ENCODE data around the gene SKI. TPM values are rescaled to one million over a fixed set of nuclear protein-coding genes. Genes with fewer than 3 reads are reported as not detected.
A peak's percentile ranks its signal among the peaks of the same experiment; 100 is the strongest.

The SKI gene
- total RNA-seq, 4 donors from 2014 or later = 35.3 to 54.0 (median 47.3) TPM

DNA sequence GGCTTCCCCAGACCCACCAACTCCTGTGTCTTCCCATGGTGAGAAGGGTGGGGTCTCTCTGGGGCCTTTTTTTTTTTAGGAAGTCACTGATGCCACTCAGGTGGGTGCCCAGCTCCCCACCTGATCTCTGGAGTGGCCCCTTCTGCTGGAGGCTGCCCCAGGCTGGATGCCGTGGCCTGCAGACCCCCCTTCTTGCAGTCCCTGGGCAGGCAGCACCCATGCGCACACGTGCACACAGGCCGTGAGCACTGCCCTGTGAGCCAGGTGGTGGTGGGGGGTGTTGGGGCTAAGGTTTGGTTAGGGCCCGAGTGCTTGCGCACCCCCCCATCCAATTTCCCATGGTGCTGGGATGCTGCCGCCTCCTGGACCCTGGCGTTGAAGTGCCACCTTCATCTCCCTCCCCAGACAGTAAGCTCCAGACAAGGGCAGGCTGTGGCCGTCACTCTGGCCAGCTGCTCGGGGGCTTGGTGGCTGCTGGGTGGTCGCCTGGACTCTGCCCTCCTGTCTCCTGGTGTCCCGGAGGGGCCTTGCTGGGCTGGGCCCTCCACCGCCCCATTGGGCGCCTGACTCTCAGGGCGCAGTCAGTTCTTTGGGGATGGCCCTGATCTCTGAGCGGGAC lies 50.6 kb downstream of the SKI start:
- DNase-seq (ENCODE audit: low spot score) (no peak), ATAC-seq (ENCODE audit: low FRiP score) (no peak)
- TF ChIP-seq, protein P1, sequence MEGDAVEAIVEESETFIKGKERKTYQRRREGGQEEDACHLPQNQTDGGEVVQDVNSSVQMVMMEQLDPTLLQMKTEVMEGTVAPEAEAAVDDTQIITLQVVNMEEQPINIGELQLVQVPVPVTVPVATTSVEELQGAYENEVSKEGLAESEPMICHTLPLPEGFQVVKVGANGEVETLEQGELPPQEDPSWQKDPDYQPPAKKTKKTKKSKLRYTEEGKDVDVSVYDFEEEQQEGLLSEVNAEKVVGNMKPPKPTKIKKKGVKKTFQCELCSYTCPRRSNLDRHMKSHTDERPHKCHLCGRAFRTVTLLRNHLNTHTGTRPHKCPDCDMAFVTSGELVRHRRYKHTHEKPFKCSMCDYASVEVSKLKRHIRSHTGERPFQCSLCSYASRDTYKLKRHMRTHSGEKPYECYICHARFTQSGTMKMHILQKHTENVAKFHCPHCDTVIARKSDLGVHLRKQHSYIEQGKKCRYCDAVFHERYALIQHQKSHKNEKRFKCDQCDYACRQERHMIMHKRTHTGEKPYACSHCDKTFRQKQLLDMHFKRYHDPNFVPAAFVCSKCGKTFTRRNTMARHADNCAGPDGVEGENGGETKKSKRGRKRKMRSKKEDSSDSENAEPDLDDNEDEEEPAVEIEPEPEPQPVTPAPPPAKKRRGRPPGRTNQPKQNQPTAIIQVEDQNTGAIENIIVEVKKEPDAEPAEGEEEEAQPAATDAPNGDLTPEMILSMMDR (IDR thresholded peaks at IDR 0.05) = no peak

DNA sequence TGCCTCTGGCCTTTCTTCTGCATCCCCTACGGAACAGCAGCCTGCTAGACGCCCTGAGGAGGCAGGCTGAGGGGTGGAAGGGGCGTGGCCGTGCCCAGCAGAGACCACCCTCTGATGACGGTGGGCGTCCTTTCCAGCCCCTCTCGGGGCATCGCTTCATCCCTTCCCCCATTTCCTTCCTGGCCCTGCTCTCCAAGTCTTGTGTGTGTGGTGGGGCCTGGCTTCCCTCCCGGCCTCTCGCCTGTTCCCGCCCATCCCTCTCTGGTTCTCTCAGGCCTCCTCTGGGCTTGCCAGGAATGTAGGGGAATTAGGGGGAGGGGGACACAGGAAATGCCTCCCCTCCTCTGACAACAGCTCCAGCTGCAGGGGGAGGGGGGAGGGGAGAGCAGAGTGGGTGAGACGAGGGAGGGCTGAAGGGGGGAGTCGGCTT lies 51.1 kb downstream of the SKI start:
- no peak for DNase-seq (ENCODE audit: low spot score)
- TF ChIP-seq, protein P1 (IDR thresholded peaks at IDR 0.05) = no peak
- ATAC-seq (ENCODE audit: low FRiP score) = no peak

DNA sequence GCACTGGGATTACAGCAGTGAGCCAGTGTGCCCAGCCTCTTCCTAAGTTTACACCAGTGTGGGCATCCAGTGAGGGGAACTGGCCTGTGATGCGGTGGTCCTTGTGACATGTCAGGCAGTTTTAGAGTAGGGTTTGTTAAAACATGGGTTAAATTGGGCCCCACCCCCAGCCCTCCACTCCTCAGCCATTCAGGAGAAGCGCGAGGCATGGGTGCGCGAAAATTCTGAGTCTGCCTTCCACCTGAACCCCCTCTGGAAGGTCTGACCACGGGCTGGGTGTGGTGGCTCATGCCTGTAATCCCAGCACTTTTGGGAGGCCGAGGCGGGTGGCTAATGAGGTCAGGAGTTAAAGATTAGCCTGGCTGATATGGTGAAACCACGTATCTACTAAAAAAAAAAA lies 51.7 kb downstream of the SKI start:
- TF ChIP-seq, protein P1 (IDR thresholded peaks at IDR 0.05) = no peak
- ATAC-seq (ENCODE audit: low FRiP score) = no peak
- no peak for DNase-seq (ENCODE audit: low spot score)

DNA sequence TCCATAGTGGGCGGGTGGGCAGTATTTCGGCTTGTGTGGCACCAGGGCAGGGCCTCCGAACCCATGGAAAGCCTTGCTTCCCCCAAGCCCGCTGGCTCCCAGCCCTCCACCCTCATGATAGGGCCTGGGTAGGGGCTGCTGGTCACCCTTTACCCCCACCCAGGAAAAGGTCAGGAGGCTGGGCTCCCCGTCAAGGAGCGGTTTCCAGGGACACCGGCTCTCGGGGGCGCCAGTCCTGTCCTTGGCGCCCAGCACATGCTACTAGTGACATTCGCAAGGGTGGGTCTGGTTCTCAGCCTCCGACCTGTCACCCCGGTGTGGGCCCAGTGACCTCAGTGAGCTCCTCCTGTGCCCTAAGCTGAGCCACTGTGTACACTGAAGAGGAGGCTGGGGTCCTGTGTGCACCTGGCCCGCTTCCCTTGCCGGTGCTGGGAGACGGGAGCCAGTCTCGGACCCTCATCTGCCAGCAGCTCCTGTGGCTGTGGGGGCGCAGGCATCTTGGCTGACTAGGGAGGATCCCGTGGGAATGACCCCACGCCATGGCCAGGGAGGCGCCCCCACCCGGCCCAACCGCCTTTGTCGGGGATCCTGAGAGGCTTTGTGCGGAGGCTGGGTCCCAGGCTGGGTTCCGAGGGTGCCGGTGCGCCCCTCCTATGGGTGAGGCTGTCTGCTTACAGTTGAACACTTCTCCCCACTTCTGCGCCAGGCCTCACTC lies 54.6 kb downstream of the SKI start:
- no peak for DNase-seq (ENCODE audit: low spot score)
- TF ChIP-seq, protein P1 (IDR thresholded peaks at IDR 0.05) = no peak
- no peak for ATAC-seq (ENCODE audit: low FRiP score)

DNA sequence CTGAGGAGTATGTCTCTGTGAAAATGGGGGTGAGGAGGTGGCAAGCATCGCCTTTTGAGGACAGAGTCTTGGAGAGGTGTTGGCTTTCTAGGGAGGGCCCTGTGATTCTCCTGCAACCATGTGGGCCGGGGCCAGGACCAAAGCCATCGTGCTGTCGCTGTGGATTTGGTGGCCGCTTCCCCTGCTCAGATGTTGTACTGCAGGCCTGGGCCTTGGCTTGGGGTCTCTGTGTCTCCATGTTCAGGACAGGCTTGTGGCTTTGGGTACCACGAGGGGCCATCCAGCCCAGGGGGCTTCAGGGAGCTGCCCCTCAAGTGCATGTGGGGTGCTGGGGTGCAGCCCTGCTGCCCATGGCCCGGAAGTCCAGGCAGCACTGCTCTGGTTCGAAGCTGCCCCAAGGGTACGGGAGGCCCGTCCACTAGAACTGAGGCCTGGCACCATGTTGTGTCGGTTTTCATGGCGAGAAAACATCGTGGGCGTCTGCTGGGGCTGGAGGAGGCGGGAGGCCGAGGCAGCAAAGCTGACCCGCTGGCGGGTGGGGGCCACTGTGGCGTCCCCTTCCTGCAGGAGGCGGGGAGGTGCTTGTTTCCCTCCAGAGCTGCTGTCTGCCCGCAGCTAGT lies 55.4 kb downstream of the SKI start:
- DNase-seq (ENCODE audit: low spot score) (no peak), ATAC-seq (ENCODE audit: low FRiP score) (no peak)
- TF ChIP-seq, protein P1 (IDR thresholded peaks at IDR 0.05) = no peak

DNA sequence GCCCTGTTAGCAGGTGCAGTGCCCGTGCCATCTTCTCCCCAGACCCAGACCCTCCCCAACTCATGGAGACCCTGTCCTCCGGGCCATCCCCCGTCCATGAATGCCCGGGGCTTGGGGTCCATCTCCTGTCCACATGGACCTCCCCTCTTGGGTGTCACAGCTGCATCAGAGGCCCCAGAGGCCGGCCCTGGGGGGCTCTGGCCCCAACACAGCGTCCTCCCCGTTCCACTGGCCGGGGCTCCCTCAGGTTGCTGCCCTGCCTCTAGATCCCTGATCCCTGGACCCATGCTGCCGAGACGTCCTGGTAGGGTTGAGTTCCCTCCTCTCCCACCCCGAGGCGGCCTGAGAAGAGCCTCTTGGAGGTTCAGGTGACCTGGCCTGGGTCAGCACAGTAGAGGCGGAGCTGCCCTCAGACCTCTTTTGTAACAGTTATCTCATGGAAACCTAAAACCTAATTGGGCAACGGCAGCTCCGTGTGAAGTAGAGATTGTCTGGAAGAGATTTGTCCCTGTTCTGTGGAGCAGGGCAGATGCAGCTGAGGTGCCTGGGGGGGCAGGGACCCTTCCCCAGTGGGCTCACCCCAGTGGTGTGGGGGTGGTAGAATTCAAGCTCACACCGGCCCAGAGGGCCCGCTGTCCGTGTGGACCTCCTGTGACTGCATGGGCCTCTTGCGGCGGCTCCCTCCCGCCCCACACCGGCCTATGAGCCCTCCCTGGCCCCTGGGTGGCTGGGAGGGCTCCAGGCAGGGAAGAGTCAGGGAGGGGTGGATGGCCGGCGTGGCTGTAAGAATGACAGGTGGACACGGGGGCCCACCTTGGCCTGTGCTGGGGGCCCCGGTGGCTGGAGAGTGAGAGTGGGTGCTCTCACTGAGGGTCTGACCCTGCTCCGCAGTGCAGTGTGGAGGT lies 56.1 kb downstream of the SKI start:
- ATAC-seq (ENCODE audit: low FRiP score) (peak; percentile 38), DNase-seq (ENCODE audit: low spot score) (no peak)
- TF ChIP-seq, protein P1 (IDR thresholded peaks at IDR 0.05) = no peak

Measured in omental fat pad (tissue), 4 donors.